Tibial nerve (tissue), 4 donors: ENCODE measurements around the gene MAMDC2.

Experiments used
- CTCF ChIP-seq, 5 experiments: fragments of 200-600 bp in 3 of 5; fragments of 450-650 bp in 2 of 5; sonication (generic) in 3 of 5; IDR thresholded peaks; one replicate each; pipeline ENCODE4 v1.5.1; 2016 to 2019; ENCODE audit warnings: antibody characterized with exemption in 5 of 5, mild to moderate bottlenecking in 3 of 5, moderate library complexity in 2 of 5
- EP300 ChIP-seq, 2 donors: sonication (generic); formaldehyde crosslinking; IDR thresholded peaks; one replicate each; pipeline ENCODE4 v1.6.1; 2017; ENCODE audit warnings: antibody characterized with exemption in 2 of 2, mild to moderate bottlenecking in 1 of 2
- POLR2A ChIP-seq, 2 donors: fragments of 450-650 bp; IDR thresholded peaks; one replicate each; pipeline ENCODE4 v1.6.1; 2017; ENCODE audit warnings: antibody characterized with exemption in 2 of 2, mild to moderate bottlenecking in 2 of 2, moderate library complexity in 2 of 2

DNA sequence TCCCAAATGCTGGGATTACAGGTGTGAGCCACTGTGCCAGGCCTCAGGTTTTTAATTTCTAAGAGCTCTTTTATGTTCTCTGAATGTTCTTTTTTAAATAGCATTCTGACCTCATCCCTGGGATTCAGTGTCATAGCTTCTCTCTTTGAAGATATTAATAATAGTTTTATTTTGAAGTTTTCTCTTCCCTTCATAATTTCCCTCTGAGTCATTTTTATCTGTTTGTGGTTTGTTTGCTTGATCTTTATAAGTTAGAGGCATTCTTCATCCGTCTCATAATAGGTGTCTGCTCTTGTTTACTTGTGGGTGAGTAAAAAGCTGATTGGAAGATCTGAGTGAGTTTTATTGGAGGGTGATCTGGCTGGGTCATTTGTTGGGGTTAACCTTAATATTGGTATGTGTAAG lies 12.5 kb upstream of the MAMDC2 start:
- no peak for TF ChIP-seq CTCF (IDR thresholded peaks at IDR 0.05)
- TF ChIP-seq POLR2A (IDR thresholded peaks at IDR 0.05) = no peak
- TF ChIP-seq EP300 (IDR thresholded peaks at IDR 0.05) = no peak
